ENCODE data around the gene ATXN7.

The ATXN7 gene

DNA sequence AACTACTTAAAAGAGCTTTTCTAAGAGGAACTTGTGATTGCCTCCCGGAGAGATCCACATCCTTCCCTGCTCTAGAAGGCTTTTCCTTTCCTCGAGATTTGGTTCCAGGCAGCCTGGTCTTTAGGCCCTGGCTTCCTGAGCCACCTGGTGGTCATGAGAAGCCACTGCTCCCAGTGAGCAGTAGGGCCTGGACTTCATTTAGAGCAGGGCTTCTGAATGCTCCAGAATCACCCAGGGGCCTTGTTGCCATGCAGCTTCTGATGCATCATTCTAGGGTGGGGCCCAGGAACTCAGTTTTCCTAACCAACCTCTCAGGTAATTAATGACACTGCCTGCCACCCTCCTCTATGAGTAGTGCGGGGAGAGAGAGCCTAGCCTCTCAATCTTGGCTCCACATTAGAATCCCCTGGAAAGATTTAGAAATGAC, 130.0 kb downstream of the ATXN7 start:
- no peaks in the 10 kb centered on the region for H3F3A ChIP-seq (ENCODE audit: insufficient read depth, low read length)
- 0 out of 2 replicates have a peak, but pooled peaks cover 4% of the 10 kb centered on the region for H3K4me1 ChIP-seq (ENCODE audit: low read length)
- no peak for TF ChIP-seq EZH2phosphoT487 (IDR thresholded peaks at IDR 0.05; ENCODE audit: low read length)
- peak; percentile 87 for TF ChIP-seq CTCF (IDR thresholded peaks at IDR 0.05; ENCODE audit: low read length)
- no peak overlapping the region for H3K4me2 ChIP-seq (ENCODE audit: low read depth, low read length)
- H3K36me3 ChIP-seq (replicated peaks; ENCODE audit: insufficient read depth, low read length) = no peaks in the 10 kb centered on the region
- no peaks in the 10 kb centered on the region for H3K9me3 ChIP-seq (replicated peaks; ENCODE audit: insufficient read depth, low read length)
- H3K9ac ChIP-seq (ENCODE audit: low read length) = no peak overlapping the region
- no peak overlapping the region for H3K4me3 ChIP-seq (ENCODE audit: low read length)
- H3K27ac ChIP-seq (ENCODE audit: low read length) = no peak overlapping the region
- no peak overlapping the region for H2AFZ ChIP-seq (ENCODE audit: low read length)
- peak; percentile 52 for DNase-seq
- H3K79me2 ChIP-seq (ENCODE audit: low read length) = no peaks in the 10 kb centered on the region
- no peaks in the 10 kb centered on the region for H3K9me2 ChIP-seq (replicated peaks; ENCODE audit: insufficient read depth, low read length)
- H3K27me3 ChIP-seq (replicated peaks; ENCODE audit: insufficient read depth, low read length) = no peaks in the 10 kb centered on the region
- no peaks in the 10 kb centered on the region for H4K20me1 ChIP-seq (ENCODE audit: insufficient read depth, low read length)

DNA sequence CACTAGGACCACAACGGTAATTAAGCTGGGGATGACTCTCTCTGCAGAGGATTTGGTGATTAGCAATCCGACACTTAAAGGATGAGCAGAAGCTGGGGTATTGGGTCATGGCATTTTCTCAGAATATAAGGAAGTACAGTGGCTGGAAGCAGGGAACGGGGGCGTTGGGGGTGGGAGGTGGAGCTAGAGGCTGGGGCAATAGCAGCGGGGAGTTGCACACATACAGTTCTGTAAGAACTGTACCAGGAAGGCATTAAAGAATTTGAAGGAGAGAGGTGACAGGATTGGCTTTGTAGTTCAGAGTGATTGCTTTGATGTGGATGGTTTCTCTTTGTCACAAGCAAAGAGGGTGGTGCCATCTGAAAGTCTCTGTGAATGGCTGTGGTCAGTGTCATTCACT, 131.4 kb downstream of the ATXN7 start:
- Histone ChIP-seq H3K4me1 (ENCODE audit: low read length) (no peaks in the 10 kb centered on the region), H2AFZ (ENCODE audit: low read length) (no peak overlapping the region), H3K9ac (ENCODE audit: low read length) (no peak overlapping the region), H3K79me2 (ENCODE audit: low read length) (no peaks in the 10 kb centered on the region), H3K4me2 (ENCODE audit: low read depth, low read length) (no peak overlapping the region), H3K9me2 (replicated peaks; ENCODE audit: insufficient read depth, low read length) (no peaks in the 10 kb centered on the region), H3K36me3 (replicated peaks; ENCODE audit: insufficient read depth, low read length) (no peaks in the 10 kb centered on the region), H3K4me3 (ENCODE audit: low read length) (no peak overlapping the region), H3K27me3 (replicated peaks; ENCODE audit: insufficient read depth, low read length) (no peaks in the 10 kb centered on the region), H3K27ac (ENCODE audit: low read length) (no peak overlapping the region), H3K9me3 (replicated peaks; ENCODE audit: insufficient read depth, low read length) (no peaks in the 10 kb centered on the region), H3F3A (ENCODE audit: insufficient read depth, low read length) (no peaks in the 10 kb centered on the region), H4K20me1 (ENCODE audit: insufficient read depth, low read length) (no peaks in the 10 kb centered on the region)
- no peak for DNase-seq
- no peak for TF ChIP-seq EZH2 (optimal IDR thresholded peaks at IDR 0.05; ENCODE audit: low read depth, low read length)
- TF ChIP-seq EZH2phosphoT487 (IDR thresholded peaks at IDR 0.05; ENCODE audit: low read length) = no peak
- no peak for TF ChIP-seq CTCF (IDR thresholded peaks at IDR 0.05; ENCODE audit: low read length)

- no peak for DNase-seq
- Histone ChIP-seq H4K20me1 (ENCODE audit: insufficient read depth, low read length) (no peaks in the 10 kb centered on the region), H3K27me3 (replicated peaks; ENCODE audit: insufficient read depth, low read length) (no peaks in the 10 kb centered on the region), H3K4me2 (ENCODE audit: low read depth, low read length) (no peak overlapping the region), H3K27ac (ENCODE audit: low read length) (no peak overlapping the region), H3K9me2 (replicated peaks; ENCODE audit: insufficient read depth, low read length) (no peaks in the 10 kb centered on the region), H3K4me3 (ENCODE audit: low read length) (no peak overlapping the region), H2AFZ (ENCODE audit: low read length) (no peak overlapping the region), H3K79me2 (ENCODE audit: low read length) (no peaks in the 10 kb centered on the region), H3K9ac (ENCODE audit: low read length) (no peak overlapping the region), H3K9me3 (replicated peaks; ENCODE audit: insufficient read depth, low read length) (no peaks in the 10 kb centered on the region), H3F3A (ENCODE audit: insufficient read depth, low read length) (no peaks in the 10 kb centered on the region), H3K4me1 (ENCODE audit: low read length) (no peaks in the 10 kb centered on the region), H3K36me3 (replicated peaks; ENCODE audit: insufficient read depth, low read length) (no peaks in the 10 kb centered on the region)
- TF ChIP-seq CTCF (IDR thresholded peaks at IDR 0.05; ENCODE audit: low read length) (no peak), EZH2phosphoT487 (IDR thresholded peaks at IDR 0.05; ENCODE audit: low read length) (no peak), EZH2 (optimal IDR thresholded peaks at IDR 0.05; ENCODE audit: low read depth, low read length) (no peak)
Measured at GRCh38 chr3:63998852-63999754, 135.4 kb downstream of the ATXN7 start.

Measured in MM.1S (cell line).